ENCODE measurements around the gene TSPAN15.

TSPAN15 gene

GRCh38 chr10:69417542-69417941, 33.7 kb upstream of the TSPAN15 start:
- DNase-seq: no peak

- no peak for DNase-seq
Measured at GRCh38 chr10:69418052-69418752, 33.1 kb upstream of the TSPAN15 start.

GRCh38 chr10:69419096-69419743, 32.0 kb upstream of the TSPAN15 start:
- DNase-seq: no peak

- DNase-seq: no peak
Measured at GRCh38 chr10:69419744-69420126, 31.5 kb upstream of the TSPAN15 start.

- DNase-seq: no peak
Measured at GRCh38 chr10:69421611-69422308, 29.5 kb upstream of the TSPAN15 start.

GRCh38 chr10:69422676-69423075, 28.6 kb upstream of the TSPAN15 start:
- DNase-seq: no peak

- no peak for DNase-seq
Measured at GRCh38 chr10:69425041-69425440, 26.2 kb upstream of the TSPAN15 start.

- no peak for DNase-seq
Measured at GRCh38 chr10:69425511-69426298, 25.6 kb upstream of the TSPAN15 start.

GRCh38 chr10:69426376-69426727, 24.9 kb upstream of the TSPAN15 start:
- DNase-seq: no peak

- DNase-seq: no peak
Measured at GRCh38 chr10:69428165-69428564, 23.1 kb upstream of the TSPAN15 start.

GRCh38 chr10:69434169-69434568, 17.1 kb upstream of the TSPAN15 start:
- no peak for DNase-seq

- no peak for DNase-seq
Measured at GRCh38 chr10:69434926-69435325, 16.3 kb upstream of the TSPAN15 start.

- DNase-seq: no peak
Measured at GRCh38 chr10:69435966-69436520, 15.2 kb upstream of the TSPAN15 start.

- DNase-seq: no peak
Measured at GRCh38 chr10:69437321-69438259, 13.7 kb upstream of the TSPAN15 start.

- DNase-seq: peak; percentile 28
Measured at GRCh38 chr10:69438536-69439349, 12.5 kb upstream of the TSPAN15 start.

- DNase-seq: no peak
Measured at GRCh38 chr10:69439350-69439739, 11.9 kb upstream of the TSPAN15 start.

GRCh38 chr10:69439813-69440506, 11.3 kb upstream of the TSPAN15 start:
- peak; percentile 25 for DNase-seq

- no peak for DNase-seq
Measured at GRCh38 chr10:69443354-69443753, 7.9 kb upstream of the TSPAN15 start.

GRCh38 chr10:69445041-69445440, 6.2 kb upstream of the TSPAN15 start:
- DNase-seq: no peak

GRCh38 chr10:69446229-69446628, 5.0 kb upstream of the TSPAN15 start:
- DNase-seq: no peak
